Endothelial cell of umbilical vein (primary cell): Measurements from ENCODE around the gene CSMD2. TPM values are rescaled to one million over a fixed set of nuclear protein-coding genes. Genes with fewer than 3 reads are reported as not detected.

ENCODE experiments used
- BruUV-seq: library from RNA; stranded (reverse); fragments of 400-500 nt; replicated peaks from 2 replicates; lab custom pipeline; 2021; lab: Mats Ljungman, UMichigan
- CTCF ChIA-PET: fragments of 300-600, 350-600 bp; sonication (Branson Sonifier 250); formaldehyde crosslinking; loops from one replicate; lab custom pipeline; 2021; ENCODE audit warnings: antibody characterized with exemption, inconsistent platforms; lab: Charles Lee
- POLR2A ChIA-PET: fragments of 300-600, 350-600 bp; sonication (Branson Sonifier 250); formaldehyde crosslinking; loops from one replicate; lab custom pipeline; 2021; ENCODE audit warnings: antibody characterized with exemption, inconsistent platforms; lab: Charles Lee
- DNase-seq: peaks from one replicate; pipeline ENCODE4 v3.0.0-alpha.2; 2011; ENCODE audit warnings: low read depth, low spot score
- FAIRE-seq: peaks from 2 replicates; lab custom pipeline; 2011; peaks lifted over from hg19 to GRCh38; lab: Jason Lieb, UNC
- H2AFZ ChIP-seq: 2 replicates; pipeline ENCODE4 v1.6.0; 2012; ENCODE audit warnings: low read depth, low read length, control low read depth, inconsistent platforms
- H3K27ac ChIP-seq: 2 replicates; pipeline ENCODE4 v1.5.1; 2011; ENCODE audit warnings: low read depth, mild to moderate bottlenecking, control low read depth, low read length, moderate library complexity; ENCODE audit not compliant: insufficient read depth
- H3K27me3 ChIP-seq, 2 experiments: 2 replicates each; pipeline versions ENCODE4 v1.6.0 to v1.6.1; 2011; ENCODE audit warnings: low read length in 2 of 2, mixed read lengths in 1 of 2; ENCODE audit not compliant: control insufficient read depth in 2 of 2, insufficient read depth in 2 of 2
- H3K36me3 ChIP-seq, 2 experiments: 2 replicates in 1 of 2; 3 replicates in 1 of 2; pipeline ENCODE4 v1.5.1; 2011; ENCODE audit warnings: low read length in 2 of 2, mild to moderate bottlenecking in 1 of 2, moderate library complexity in 1 of 2; ENCODE audit not compliant: control insufficient read depth in 2 of 2, insufficient read depth in 2 of 2; ENCODE audit errors: extremely low read depth in 1 of 2
- H3K4me1 ChIP-seq: 3 replicates; pipeline ENCODE4 v1.5.1; 2011; ENCODE audit warnings: mild to moderate bottlenecking, low read length; ENCODE audit not compliant: control insufficient read depth, insufficient read depth; ENCODE audit errors: extremely low read depth
- H3K4me2 ChIP-seq: 2 replicates; pipeline ENCODE4 v1.6.1; 2011; ENCODE audit warnings: low read length, control low read depth, mixed read lengths; ENCODE audit not compliant: insufficient read depth
- H3K4me3 ChIP-seq, 3 experiments: fragments of 200-600 bp in 1 of 3; sonication (generic), shearing (Covaris generic) in 1 of 3; replicated peaks in 1 of 3; 2 replicates each; pipeline ENCODE4 v1.5.1; 2011 to 2016; ENCODE audit warnings: control low read depth in 3 of 3, low read length in 3 of 3, mild to moderate bottlenecking in 2 of 3, inconsistent platforms in 1 of 3, low read depth in 1 of 3, moderate library complexity in 1 of 3; ENCODE audit not compliant: insufficient read depth in 1 of 3
- H3K79me2 ChIP-seq: 2 replicates; pipeline ENCODE4 v1.6.0; 2012; ENCODE audit warnings: low read length, inconsistent platforms; ENCODE audit not compliant: control insufficient read depth, insufficient read depth
- H3K9ac ChIP-seq: replicated peaks from 2 replicates; pipeline ENCODE3; 2011; ENCODE audit warnings: low read length, control low read depth; ENCODE audit not compliant: insufficient read depth; ENCODE audit errors: extremely low read depth
- H3K9me1 ChIP-seq: replicated peaks from 3 replicates; pipeline ENCODE4 v1.6.0; 2011; ENCODE audit warnings: mild to moderate bottlenecking, low read length; ENCODE audit not compliant: control insufficient read depth, insufficient read depth; ENCODE audit errors: extremely low read depth
- H3K9me3 ChIP-seq: replicated peaks from 2 replicates; pipeline ENCODE4 v1.5.1; 2012; ENCODE audit warnings: low read length, inconsistent platforms; ENCODE audit not compliant: control insufficient read depth, insufficient read depth
- H4K20me1 ChIP-seq: replicated peaks from 2 replicates; pipeline ENCODE3; 2011; ENCODE audit warnings: mild to moderate bottlenecking, low read length; ENCODE audit not compliant: control insufficient read depth, insufficient read depth; ENCODE audit errors: extremely low read depth
- CTCF ChIP-seq, 2 donors: IDR thresholded peaks; 1 replicate in 1 of 2; 2 replicates in 1 of 2; pipeline ENCODE4 v1.5.1; 2011; ENCODE audit warnings: low read length in 2 of 2, mild to moderate bottlenecking in 2 of 2, moderate library complexity in 2 of 2, control low read depth in 1 of 2, inconsistent platforms in 1 of 2, low read depth in 1 of 2; ENCODE audit not compliant: insufficient read depth in 1 of 2; ENCODE audit errors: extremely low read depth in 1 of 2
- EZH2 ChIP-seq: IDR thresholded peaks from 2 replicates; pipeline ENCODE4 v1.6.1; 2012; ENCODE audit warnings: borderline replicate concordance, low read depth, mild to moderate bottlenecking, moderate library complexity, low read length, inconsistent platforms; ENCODE audit not compliant: severe bottlenecking
- FOS ChIP-seq: IDR thresholded peaks from 2 replicates; pipeline ENCODE4 v1.6.1; 2011; ENCODE audit warnings: mild to moderate bottlenecking, low read length, moderate library complexity, borderline replicate concordance; ENCODE audit not compliant: insufficient read depth
- GATA2 ChIP-seq: IDR thresholded peaks from 2 replicates; pipeline ENCODE4 v1.7.0; 2011; ENCODE audit warnings: low read depth, mild to moderate bottlenecking, moderate library complexity, mixed read lengths, low read length; ENCODE audit not compliant: insufficient read length, insufficient read depth
- JUN ChIP-seq: IDR thresholded peaks from 2 replicates; pipeline ENCODE4 v1.6.1; 2011; ENCODE audit warnings: borderline replicate concordance, low read depth; ENCODE audit not compliant: insufficient read length, insufficient read depth
- MYC ChIP-seq: IDR thresholded peaks from one replicate; pipeline ENCODE4 v1.6.1; 2011; ENCODE audit warnings: mild to moderate bottlenecking, low read depth, low read length
- POLR2A ChIP-seq: IDR thresholded peaks from 2 replicates; pipeline ENCODE4 v1.6.1; 2012; ENCODE audit warnings: low read depth, mild to moderate bottlenecking, control low read depth, low read length
- POLR2AphosphoS5 ChIP-seq: IDR thresholded peaks from 2 replicates; pipeline ENCODE4 v1.6.1; 2012; ENCODE audit warnings: low read depth, mild to moderate bottlenecking, control low read depth, low read length, moderate library complexity; ENCODE audit not compliant: insufficient read depth
- dilution Hi-C: fragments of 300-500 bp; cut with MboI; formaldehyde crosslinking; loops from one replicate; pipeline ENCODE4 v1.15.0; 2019; ENCODE audit warnings: low sequenced_read_pairs; ENCODE audit not compliant: extremely low pct_ligation_motif_present
- intact Hi-C: fragments of 100-400 bp; cut with micrococcal nuclease; formaldehyde crosslinking; loops from one replicate; pipeline ENCODE4 v1.10.0; 2022
- polyA plus RNA-seq, 4 experiments: library from polyadenylated mRNA; depleted of rRNA in 3 of 4; stranded (reverse) in 3 of 4; unstranded in 1 of 4; fragments of >200 nt; gene quantifications; 2 replicates each; pipeline versions ENCODE4 v1.2.1 to v1.2.3, GENCODE V29; 2011 to 2012; ENCODE audit warnings: missing spikeins in 1 of 4
- total RNA-seq: library from RNA; stranded (reverse); gene quantifications from 2 replicates; pipeline ENCODE4 v1.2.3, GENCODE V29; 2021
- TF ChIP-seq, protein P1 (sequence below): IDR thresholded peaks from 2 replicates; pipeline ENCODE4 v1.6.1; 2011; ENCODE audit not compliant: insufficient read depth, insufficient read length

The CSMD2 gene
- total and polyA plus RNA-seq, 2 donors (not counting 3 experiments of a cell fraction or from before 2014, with no cell fraction given), result under 0.01 TPM; not detected in 1

GRCh38 chr1:33726274-33726804, 438.7 kb downstream of the CSMD2 start:
- Histone ChIP-seq H3K9me1 (no peaks in the 10 kb centered on the region), H3K36me3 (no peaks in the 10 kb centered on the region), H3K79me2 (no peaks in the 10 kb centered on the region), H2AFZ (no peak overlapping the region), H3K4me2 (no peak overlapping the region), H4K20me1 (no peaks in the 10 kb centered on the region), H3K4me3 (no peak overlapping the region), H3K9me3 (no peaks in the 10 kb centered on the region), H3K9ac (no peak overlapping the region), H3K27ac (no peak overlapping the region), H3K27me3 (no peaks in the 10 kb centered on the region), H3K4me1 (no peaks in the 10 kb centered on the region)
- BruUV-seq, result no TSS peak
- intact Hi-C loops, result no loop called here
- TF ChIP-seq, protein P1, sequence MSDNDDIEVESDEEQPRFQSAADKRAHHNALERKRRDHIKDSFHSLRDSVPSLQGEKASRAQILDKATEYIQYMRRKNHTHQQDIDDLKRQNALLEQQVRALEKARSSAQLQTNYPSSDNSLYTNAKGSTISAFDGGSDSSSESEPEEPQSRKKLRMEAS, result no peak
- TF ChIP-seq EZH2 (no peak), FOS (no peak), POLR2A (no peak), CTCF (IDR thresholded peaks at IDR 0.05; ENCODE audit: extremely low read depth in 1 of 2, insufficient read depth in 1 of 2, low read depth in 1 of 2, low read length in 2 of 2) (no peak), JUN (no peak), GATA2 (no peak), MYC (no peak), POLR2AphosphoS5 (no peak)
- DNase-seq, result no peak
- ChIA-PET POLR2A (no interaction called here), CTCF (interaction anchor here (0.6 kb wide), 1 partner anchor 660 kb away, joined by 3 read pairs; no protein-coding TSS in a partner anchor)
- no peak for FAIRE-seq
- dilution Hi-C loops, result no loop called here
